Measurements from ENCODE around the gene SEBOX.
"Not testable (repeated sequence)": the region's sequence is repeated elsewhere in the genome, so short reads cannot be mapped to it uniquely, and the experiment has no call there.

SEBOX gene

GRCh38 chr17:28343491-28343932, 21.5 kb downstream of the SEBOX start:
- peak in 1 of 10 donors; percentile 18 for DNase-seq
- intact Hi-C loops (cut with DNase I), result no loop called here

- DNase-seq, result peak in 1 of 10 donors; percentile 63
- intact Hi-C loops (cut with DNase I), result no loop called here
These were observed 22.7 kb downstream of the SEBOX start for GRCh38 chr17:28342313-28342712.

DNA sequence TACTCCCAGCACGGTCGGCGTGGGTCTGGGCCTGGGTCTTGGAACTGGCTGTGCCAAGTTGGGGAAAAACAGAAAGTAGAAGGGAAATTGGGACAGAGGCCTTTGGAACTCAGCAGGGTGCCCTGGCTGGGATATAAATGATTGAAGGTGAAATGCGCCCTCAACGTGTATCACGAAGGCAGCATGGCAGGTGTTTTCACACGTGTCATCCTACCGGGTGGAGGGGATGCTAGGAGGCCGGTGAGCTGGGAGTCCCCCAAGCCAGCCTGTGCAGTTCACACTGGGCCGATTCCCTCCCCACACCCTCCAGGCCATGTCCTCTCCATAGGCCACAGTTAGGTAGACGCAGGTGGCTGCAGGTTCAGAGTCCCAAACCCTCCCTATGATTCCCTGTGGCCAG, 23.5 kb downstream of the SEBOX start:
- intact Hi-C loops (cut with DNase I), result no loop called here
- DNase-seq, result peak in 1 of 10 donors; percentile 38

DNA sequence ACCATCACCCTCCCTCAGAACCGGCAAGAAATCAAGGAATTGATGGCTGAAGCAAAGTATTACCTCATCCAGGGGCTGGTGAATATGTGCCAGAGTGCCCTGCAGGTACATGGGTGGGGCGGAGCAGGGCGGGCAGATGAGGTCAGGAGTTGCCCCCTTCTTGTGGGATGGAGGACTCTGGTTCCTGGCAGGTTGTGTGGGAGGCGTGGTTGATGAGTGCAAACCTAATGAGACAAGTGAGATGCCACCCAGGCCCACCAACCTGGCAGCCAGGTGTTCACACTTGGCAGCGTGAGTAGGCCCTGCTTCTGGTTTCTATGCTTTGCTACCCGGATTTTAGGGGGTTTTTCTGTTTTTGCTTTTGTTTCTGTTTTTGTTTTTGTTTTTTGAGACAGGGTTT, 24.6 kb downstream of the SEBOX start:
- peak in 1 of 10 donors; percentile 40 for DNase-seq
- intact Hi-C loops (cut with DNase I), result no loop called here

- intact Hi-C loops (cut with DNase I), result no loop called here
- DNase-seq, result no peak
These were observed 25.6 kb downstream of the SEBOX start for GRCh38 chr17:28339431-28339830.

DNA sequence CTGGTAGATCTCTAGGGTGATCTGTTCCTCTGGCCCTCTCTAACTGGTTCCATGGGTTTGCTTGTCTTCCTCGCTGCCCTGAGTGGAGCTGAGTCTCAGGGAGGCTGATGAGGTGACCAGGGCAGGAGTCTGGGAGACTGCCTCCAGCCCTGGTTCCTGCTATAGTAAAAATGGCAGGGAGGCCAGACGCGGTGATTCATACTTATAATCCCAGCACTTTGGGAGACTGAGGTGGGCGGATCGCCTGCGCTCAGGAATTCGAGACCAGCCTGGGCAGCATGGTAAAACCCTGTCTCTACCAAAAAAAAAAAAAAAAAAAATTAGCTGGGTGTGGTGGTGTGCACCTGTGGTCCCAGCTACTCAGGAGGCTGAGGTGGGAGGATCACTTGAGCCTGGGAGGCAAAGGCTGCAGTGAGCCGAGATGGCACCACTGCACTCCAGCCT, 26.2 kb downstream of the SEBOX start:
- peak in 1 of 10 donors; percentile 81 for DNase-seq
- intact Hi-C loops (cut with DNase I), result not testable (repeated sequence)

DNA sequence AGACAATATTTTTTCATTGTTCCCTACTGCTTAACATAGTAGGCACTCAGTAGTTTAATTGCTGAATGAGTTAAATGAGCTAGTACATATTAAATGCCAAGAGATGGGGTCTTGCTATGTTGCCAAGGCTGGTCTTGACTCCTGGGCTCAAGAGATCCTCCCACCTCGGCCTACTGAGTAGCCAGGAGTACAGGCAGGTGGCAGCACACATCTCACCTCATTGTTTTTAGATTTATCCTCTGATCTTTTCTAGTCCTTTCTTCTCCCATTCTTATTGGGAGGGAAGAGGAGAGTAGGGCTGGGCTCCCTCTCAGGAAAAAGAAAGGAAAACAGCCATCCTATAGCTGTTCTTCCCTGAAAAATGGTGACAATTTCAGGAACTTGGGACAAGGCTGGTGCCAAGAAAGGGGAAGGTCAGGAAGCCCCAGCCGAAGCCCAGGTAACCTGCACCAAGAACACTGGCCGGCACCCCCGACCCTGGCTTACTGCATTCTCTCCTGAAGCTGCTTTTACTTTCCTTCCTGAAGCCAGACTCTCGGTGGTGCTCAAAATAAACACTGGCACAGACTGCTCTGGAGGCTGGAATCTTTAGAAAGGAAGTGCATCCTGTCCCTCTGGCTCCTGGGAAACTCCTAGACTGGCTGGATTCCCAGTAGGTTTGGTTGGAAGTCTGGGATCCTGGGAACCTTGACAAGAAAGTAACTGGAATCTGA, 26.8 kb downstream of the SEBOX start:
- intact Hi-C loops (cut with DNase I), result no loop called here
- peak in 4 of 10 donors; percentile 34 to 74 (median 39) for DNase-seq

- peak in 4 of 10 donors; percentile 34 to 65 (median 45) for DNase-seq
- intact Hi-C loops (cut with DNase I), result loop anchor here (1.0 to 2.0 kb wide), 2 partner anchors 17 to 21 kb away; partner anchors contain the start of genes POLDIP2 and TMEM97
These were observed 28.8 kb downstream of the SEBOX start for GRCh38 chr17:28335959-28336871.

- intact Hi-C loops (cut with DNase I), result loop anchor here (1.0 to 2.0 kb wide), 2 partner anchors 17 to 22 kb away; partner anchors contain the start of genes POLDIP2 and TMEM97
- peak; percentile 98 to 100 (median 99) for DNase-seq
These were observed 29.6 kb downstream of the SEBOX start, which contains the start of the genes IFT20 and TNFAIP1 for GRCh38 chr17:28335201-28335958. Gene IFT20, minus strand, starts transcription at chr17:28335472. Its CDS starts 3,487 bp downstream, at chr17:28331985. Gene TNFAIP1, plus strand, starts transcription at chr17:28335761. Its CDS starts 3,761 bp downstream, at chr17:28339522.

DNA sequence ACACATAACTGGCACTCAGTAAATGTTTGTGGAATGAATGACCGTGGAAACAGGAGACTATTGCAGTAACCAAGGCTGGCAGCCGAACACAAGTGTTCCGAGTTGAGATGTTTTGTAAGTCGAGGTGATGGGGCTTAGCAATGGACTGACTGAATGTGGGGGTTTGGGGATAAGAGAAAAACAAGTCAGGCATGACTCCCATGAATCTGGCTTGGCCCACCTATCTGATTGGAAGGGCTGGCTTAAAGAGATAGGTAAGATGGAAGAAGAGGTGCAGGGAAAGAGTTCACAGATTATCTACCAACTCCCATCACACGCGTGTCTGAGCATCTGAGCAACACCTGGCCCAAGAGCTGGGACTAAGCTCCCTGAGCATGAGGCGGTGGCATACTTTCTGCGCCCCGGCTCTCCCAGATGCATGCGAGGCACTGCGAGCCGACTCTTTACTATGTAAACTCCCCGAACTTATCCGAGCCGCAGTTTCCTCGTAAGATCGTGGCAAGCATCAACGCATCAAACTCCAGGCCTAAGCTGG, 30.3 kb downstream of the SEBOX start:
- intact Hi-C loops (cut with DNase I), result loop anchor here (1.0 to 2.0 kb wide), 2 partner anchors 16 to 23 kb away; partner anchors contain the start of genes POLDIP2 and TMEM97
- no peak for DNase-seq

DNA sequence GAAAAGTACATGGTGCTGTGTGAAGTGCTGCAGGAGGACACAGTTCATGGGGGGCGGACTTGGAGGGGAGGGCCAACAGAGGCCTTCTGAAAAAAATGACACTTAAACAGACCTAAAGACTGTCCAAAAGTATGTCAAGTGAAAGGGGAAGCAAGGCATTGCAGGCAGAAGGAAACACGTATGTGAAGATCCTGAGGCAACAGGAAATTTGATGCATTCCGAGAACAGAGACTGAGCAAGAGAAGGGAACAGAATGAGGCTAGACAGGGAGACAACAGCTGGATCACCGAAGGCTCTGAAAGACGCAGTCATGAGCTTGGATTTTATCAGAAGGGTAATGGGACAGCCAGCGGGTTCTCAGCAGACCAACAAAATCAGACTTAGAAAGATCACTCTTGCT, 30.8 kb downstream of the SEBOX start:
- DNase-seq, result peak in 1 of 10 donors; percentile 2
- intact Hi-C loops (cut with DNase I), result loop anchor here (2.0 kb wide), 1 partner anchor 15 kb away; the partner anchor contains the start of gene TMEM97

GRCh38 chr17:28333083-28333746, 31.8 kb downstream of the SEBOX start:
- intact Hi-C loops (cut with DNase I), result no loop called here
- peak in 1 of 10 donors; percentile 4 for DNase-seq

GRCh38 chr17:28331891-28332420, 33.0 kb downstream of the SEBOX start:
- intact Hi-C loops (cut with DNase I), result no loop called here

GRCh38 chr17:28330671-28331070, 34.3 kb downstream of the SEBOX start:
- intact Hi-C loops (cut with DNase I), result no loop called here
- DNase-seq, result peak in 1 of 10 donors; percentile 46

More at GRCh38 chr17:28331891-28332420, 33.0 kb downstream of the SEBOX start:
- peak in 1 of 10 donors; percentile 13 for DNase-seq

GRCh38 chr17:28328325-28328724, 36.7 kb downstream of the SEBOX start:
- no peak for DNase-seq
- intact Hi-C loops (cut with DNase I), result no loop called here

- intact Hi-C loops (cut with DNase I), result no loop called here
- no peak for DNase-seq
These were observed 37.3 kb downstream of the SEBOX start for GRCh38 chr17:28327709-28328108.

- no peak for DNase-seq
- intact Hi-C loops (cut with DNase I), result no loop called here
These were observed 37.9 kb downstream of the SEBOX start for GRCh38 chr17:28327031-28327607.

DNA sequence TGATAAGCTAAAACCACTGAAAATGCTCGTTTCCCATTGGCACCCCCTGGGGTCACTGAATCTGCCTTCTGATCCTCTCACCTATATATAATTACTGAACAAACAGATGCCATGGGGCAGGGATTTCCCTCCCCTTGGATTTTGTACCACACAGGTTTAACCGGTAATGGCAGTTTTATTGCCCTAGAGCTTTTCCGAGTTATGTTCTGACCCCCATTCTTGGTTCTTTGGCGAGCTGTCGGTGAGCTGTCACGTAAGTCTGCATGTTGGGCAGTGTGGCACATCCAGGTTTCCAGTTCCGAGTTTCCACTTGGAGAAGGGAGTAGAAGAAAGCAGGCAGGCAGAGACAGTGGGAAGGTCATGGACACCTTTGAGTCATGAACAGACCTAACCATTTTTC, 38.9 kb downstream of the SEBOX start:
- intact Hi-C loops (cut with DNase I), result no loop called here
- DNase-seq, result no peak

Measured in posterior cingulate gyrus (tissue), 11 donors.